Measurements from ENCODE around the gene SNRPA1.
"Not testable (repeated sequence)": the region's sequence is repeated elsewhere in the genome, so short reads cannot be mapped to it uniquely, and the experiment has no call there.

Gene SNRPA1

DNA sequence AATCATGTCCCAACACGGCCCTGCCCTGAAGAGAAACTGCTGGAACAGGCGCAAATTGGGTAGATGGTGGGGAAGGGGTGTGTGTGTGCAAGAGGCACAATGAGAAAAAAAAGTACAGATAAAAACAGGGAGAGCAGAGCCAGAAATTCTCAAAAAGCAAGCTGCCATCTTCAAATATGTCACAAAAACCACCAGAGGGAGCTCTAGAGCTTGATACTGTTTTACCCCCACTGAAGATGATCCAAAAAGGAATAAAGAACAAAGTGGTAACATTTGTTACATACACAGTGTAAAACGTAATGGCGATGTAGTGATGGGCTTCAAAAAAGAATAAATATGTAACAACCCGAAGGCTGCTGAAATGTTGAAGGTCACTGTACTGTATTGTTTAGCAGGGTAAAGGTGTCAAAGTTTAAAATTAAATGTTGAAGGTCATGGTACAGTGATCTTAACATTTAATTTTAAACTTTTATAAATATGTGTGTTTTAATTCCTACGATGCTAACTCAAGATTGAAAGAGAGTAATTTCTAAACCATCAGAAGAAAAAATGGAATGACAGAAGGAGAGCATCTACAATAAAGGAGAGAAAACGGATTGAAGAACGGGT, 6.0 kb downstream of the SNRPA1 start:
- DNase-seq = no peak

DNA sequence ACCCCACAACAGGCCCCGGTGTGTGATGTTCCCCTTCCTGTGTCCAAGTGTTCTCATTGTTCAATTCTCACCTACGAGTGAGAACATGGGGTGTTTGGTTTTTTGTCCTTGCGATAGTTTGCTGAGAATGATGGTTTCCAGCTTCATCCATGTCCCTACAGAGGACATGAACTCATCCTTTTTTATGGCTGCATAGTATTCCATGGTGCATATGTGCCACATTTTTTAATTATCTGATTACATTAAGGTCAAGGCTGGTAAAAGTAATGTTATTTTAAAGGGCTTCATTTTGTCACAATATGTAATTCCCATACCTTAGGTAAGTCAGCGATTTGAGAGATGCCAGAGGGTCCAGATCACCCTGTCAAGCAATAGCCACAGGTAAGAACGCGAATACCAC, 7.7 kb downstream of the SNRPA1 start:
- not testable (repeated sequence) for DNase-seq

- DNase-seq = no peak
These were observed 8.5 kb downstream of the SNRPA1 start for GRCh38 chr15:101286471-101287114.

GRCh38 chr15:101283931-101284330, 11.1 kb downstream of the SNRPA1 start:
- DNase-seq = no peak

DNA sequence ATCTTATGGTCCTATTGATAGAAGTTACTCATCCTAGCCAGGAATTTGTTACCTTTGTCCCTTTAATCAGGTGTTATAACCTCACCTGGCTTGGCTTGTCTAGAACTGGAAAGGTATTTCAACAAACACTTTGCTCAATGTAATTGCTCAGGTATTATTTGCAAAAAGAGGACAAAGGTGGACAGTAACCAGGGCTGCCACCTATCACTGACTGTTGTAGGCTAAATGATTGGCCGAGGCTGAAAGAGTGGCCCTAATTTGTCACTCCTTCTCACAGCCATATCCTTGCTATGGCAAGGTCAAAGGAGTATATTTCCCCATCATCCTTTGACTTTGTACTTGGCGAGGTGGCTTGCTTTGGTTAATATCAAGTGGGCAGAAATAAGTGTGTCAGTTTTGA, 15.0 kb downstream of the SNRPA1 start:
- no peak for DNase-seq

GRCh38 chr15:101277943-101278564, 17.0 kb downstream of the SNRPA1 start:
- DNase-seq = no peak

DNA sequence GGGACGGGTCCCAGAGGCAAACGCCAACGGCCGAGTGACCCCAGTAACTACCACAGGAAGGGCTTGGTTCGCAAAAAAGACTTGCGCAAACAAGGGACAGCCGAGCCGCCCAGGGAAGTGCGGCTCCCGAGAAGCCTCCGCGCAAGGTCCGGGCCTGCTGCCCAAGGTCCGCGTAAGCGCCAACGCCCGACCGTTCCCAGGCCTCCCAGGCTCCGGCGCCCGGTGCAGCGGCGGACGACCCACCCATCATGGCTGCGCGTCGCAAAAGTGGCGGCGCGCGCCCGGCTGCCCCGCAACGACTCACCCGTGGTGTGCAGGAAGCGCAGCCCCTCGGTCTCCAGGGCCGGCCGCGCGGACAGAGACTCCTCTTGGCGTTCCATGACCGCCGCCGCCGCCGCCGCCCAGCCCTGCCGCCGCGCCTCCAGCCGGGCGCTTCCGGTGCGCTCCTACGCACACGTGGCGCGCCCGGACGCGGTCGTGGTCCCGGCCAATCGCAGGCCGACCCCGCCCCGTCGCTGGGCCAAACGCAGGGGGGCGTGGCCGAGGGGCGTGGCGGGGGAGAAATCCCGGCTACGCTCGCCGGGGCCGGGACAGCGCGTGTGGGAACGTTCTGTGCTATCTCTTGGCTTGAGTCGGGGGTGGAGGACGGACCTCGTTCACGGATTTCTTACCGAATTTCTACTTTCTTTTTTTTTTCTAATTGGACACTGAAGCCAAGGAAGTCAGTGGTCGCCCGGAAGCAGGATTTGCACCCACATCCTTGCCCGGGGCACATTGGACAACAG, 17.8 kb downstream of the SNRPA1 start, which contains the start of gene SELENOS:
Gene SELENOS, minus strand, starts transcription at position 448 of the 785 bp plus-strand sequence. Its CDS starts 68 bp downstream, at position 380.
- peak; percentile 88 for DNase-seq

GRCh38 chr15:101276501-101277037, 18.5 kb downstream of the SNRPA1 start:
- DNase-seq = no peak

DNA sequence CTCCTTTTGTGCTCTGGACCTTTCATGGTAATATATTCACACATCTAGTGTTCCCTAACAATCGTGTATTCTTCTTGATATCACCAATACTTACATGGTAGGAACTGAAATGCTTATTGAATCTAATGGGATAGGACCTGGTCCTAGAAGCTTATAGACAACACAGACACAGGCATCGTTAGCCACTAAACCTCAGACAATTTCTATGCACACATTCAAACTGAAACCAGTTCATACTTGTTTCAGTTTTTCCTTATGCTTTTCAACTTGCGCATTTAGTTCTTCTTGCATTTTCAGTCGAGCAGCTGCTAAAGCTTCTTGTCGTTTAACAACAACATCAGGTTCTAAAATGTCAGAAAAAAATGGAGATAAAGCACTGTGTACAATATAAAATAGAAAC, 20.0 kb downstream of the SNRPA1 start:
- no peak for DNase-seq

GRCh38 chr15:101273534-101273933, 21.5 kb downstream of the SNRPA1 start:
- DNase-seq = no peak

DNA sequence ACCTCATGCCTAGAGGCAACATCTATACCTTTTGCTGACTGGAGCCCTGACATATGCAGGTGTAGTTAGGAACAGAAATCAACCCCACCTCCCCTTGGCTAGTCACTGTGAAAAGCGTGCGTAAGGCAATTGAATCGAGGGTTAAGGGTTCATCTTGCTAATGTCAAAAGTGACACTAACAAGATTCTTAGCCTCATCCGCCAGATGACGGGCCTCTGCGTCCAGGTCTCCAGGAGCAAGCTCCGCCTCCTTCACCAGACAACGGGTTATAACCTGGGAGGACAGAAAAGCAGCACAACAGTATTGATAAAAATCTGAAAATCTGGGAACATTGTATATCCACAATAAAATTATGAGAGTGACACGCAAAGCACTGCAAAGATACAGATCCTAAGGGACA, 22.5 kb downstream of the SNRPA1 start:
- DNase-seq = no peak

DNA sequence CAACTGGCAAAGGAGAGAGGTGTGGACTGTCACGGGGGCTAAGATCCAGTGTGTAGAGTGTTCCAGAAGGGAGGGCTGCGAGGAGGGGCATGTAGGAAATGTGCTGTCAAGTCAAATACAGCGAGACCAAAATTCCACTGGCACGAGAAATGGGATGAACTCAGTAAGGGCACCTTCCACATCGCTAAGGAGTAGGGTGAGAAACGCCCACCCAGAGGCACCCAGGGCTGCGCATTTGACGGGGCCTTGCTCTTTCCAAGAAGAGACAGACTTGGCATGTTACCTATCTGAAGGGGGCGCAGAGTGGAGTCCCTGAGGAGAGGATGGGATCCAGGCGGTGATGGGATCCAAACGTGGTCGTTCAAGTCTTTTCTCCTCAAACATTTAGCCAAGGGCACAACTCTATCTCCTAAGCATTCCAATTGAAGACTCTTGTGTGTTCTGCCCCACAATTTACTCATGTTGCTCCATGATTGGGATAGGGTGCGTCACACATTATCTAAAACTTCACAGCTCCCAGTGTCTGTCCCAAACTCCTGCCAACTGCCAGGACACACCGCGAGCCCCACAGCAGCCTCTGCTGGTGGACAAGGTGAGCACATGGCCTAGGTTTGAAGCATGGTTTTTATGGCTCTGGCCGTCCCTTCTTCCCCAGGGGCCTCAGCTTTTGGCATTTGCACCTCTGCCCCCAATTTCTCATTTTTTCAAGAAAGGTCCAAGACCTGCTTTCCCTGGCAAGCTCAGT, 25.4 kb downstream of the SNRPA1 start:
- DNase-seq = no peak

- DNase-seq = no peak
These were observed 27.5 kb downstream of the SNRPA1 start for GRCh38 chr15:101267320-101268104.

DNA sequence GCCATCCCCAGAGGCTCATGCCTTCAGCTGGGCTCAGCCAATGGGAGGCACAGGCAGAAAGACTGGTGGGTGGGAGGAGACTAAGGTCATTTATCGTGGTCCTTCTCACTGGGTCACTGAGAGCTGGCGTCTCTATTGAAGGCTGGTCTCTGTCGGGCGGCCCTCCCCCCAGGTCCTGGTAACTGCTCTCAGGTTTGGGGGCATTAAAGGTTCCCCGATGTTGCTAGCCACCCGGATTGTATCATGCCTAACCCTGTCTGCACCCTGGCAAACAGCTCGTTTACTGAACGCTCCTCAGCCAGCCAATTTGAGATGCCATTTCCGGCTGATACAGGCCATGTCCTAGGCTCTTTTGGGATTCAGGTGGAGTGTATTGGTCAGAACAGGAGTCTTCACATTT, 28.3 kb downstream of the SNRPA1 start:
- DNase-seq = no peak

GRCh38 chr15:101266034-101266433, 29.0 kb downstream of the SNRPA1 start:
- no peak for DNase-seq

DNA sequence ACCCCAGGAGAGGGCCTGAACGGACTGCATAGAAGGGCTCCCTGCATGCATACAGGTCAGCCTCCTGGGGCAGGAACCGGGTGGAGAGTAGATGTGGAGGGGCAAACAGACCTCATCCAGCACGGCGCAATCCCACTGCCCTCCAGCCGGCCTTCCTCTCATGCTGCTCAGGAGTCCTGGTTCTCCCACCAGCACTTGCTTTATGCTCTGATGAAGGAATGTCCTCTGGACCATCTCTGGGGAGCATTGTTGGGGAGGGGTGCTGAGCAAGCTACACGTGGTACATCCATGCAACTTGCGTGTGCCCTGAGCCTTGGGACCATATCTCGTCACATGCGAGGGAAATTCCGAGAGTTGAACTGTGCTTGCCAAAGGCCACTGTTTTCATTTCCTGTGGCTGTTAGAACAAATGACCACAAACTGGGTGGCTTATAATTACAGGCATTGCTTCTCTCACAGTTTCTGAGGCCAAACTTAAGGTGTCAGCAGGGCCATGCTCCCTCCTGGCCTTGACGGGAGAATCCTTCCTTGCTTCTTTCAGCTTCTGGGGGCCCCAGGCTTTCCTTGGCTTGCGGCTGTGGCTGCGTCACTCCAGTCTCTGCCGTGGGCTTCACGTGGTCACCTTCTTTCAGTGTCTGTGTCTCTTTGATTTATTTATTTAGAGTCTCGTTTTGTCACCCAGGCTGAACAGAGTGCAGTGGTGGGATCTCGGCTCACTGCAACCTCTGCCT, 30.0 kb downstream of the SNRPA1 start:
- DNase-seq = no peak

- no peak for DNase-seq
These were observed 31.0 kb downstream of the SNRPA1 start for GRCh38 chr15:101264011-101264410.

DNA sequence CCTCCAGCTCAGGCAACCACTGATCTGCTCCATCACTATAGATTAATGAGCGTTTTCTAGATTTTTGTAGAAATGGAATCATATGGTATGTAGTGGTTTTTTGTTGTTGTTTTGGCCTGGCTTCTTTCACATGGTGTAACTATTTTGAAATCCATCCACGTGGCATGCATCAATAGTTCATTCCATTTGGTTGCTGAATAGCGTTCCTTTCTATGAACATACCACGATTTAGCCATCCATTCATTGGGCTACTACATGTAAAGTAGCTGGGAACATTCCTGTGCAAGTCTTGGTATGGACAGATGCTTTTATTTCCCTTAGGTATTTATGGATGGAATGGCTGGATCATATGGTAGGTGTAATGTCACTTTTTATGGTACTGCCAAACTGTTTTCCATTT, 32.5 kb downstream of the SNRPA1 start:
- no peak for DNase-seq

- DNase-seq = peak; percentile 46
These were observed 36.6 kb downstream of the SNRPA1 start for GRCh38 chr15:101258238-101259144.

DNA sequence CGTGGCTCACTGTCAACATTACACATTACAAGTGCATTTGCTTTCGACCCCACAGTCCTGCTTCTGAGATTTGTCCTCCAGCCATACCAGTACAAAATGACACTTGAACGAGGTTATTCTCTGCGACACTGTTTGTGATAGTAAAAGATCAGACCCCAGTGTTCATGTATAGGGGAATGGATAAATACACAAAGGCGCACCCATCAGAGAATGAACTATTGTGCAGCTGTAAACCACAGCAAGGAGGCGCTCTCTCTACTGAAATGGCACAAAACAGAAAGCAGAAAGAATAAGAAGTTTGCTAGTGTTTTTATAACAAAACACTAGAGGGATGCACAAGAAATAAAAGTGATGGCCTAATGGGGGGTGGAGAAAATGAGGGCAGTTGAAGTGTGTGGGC, 38.3 kb downstream of the SNRPA1 start:
- no peak for DNase-seq

Measured in activated gamma-delta T cell treated with Interleukin-2 at 50 U/mL for 16 hours (primary cell).